Measurements from ENCODE around the gene EPB41.

EPB41 gene

DNA sequence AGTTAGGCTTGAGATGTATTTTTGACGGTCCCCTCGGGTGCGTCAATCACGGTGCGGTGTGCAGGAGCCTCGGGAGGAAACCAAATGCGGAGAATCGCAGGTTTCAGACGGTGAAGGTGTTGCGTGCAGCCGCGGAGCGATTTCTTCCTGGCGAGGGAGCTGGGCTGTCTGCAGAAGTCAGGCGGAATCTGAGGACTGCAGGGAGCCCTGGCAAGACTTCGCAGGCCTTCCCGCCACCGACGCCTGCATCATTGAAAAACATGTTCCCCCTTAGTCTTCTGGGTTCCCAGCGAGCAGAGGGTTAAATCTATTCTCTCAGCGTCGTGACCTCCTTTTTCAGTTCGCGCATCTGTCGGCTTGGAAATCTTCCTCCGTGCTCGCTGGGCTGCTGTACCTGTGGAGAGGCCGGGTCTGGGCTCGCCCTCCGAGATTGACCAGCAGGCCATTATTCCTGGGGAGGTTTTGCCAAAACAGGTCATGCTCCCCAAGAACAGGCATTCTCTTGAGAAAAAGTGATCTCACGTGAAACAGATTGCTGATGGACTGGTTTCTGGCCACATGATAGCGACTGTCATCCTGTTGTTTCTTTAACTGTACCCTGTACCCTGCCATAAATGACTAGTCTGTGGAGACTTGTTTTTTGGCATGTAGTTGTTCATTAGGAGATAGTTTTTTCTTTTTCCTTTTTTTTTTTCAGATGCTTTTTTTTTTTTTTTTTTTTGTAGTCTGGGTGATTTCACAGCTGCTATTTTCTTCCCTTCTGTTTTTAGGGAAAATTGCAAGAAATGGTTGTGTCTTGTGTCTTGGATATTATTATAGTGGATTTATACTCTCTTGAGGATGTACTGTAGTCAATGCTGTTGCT, 894 bp downstream of the EPB41 start (continued):
- TF ChIP-seq, protein P1, sequence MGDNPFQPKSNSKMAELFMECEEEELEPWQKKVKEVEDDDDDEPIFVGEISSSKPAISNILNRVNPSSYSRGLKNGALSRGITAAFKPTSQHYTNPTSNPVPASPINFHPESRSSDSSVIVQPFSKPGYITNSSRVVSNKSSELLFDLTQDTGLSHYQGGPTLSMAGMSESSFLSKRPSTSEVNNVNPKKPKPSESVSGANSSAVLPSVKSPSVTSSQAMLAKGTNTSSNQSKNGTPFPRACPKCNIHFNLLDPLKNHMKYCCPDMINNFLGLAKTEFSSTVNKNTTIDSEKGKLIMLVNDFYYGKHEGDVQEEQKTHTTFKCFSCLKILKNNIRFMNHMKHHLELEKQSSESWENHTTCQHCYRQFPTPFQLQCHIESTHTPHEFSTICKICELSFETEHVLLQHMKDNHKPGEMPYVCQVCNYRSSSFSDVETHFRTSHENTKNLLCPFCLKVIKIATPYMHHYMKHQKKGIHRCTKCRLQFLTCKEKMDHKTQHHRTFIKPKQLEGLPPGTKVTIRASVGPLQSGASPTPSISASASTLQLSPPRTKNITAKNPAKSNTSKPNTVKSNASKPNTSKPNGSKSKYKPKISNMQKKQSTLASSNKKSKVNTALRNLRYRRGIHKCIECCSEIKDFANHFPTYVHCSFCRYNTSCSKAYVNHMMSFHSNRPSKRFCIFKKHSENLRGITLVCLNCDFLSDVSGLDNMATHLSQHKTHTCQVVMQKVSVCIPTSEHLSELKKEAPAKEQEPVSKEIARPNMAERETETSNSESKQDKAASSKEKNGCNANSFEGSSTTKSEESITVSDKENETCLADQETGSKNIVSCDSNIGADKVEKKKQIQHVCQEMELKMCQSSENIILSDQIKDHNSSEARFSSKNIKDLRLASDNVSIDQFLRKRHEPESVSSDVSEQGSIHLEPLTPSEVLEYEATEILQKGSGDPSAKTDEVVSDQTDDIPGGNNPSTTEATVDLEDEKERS (tag by site-specific recombination; IDR thresholded peaks at IDR 0.05), result no peak
- TF ChIP-seq ZNF341 (tag by site-specific recombination; IDR thresholded peaks at IDR 0.05; ENCODE audit: low read depth), result peak; percentile 47; the same call in 1 of the 2 replicates
- TF ChIP-seq ZNF239 (tag by site-specific recombination; IDR thresholded peaks at IDR 0.05), result no peak
- TF ChIP-seq, protein P2, sequence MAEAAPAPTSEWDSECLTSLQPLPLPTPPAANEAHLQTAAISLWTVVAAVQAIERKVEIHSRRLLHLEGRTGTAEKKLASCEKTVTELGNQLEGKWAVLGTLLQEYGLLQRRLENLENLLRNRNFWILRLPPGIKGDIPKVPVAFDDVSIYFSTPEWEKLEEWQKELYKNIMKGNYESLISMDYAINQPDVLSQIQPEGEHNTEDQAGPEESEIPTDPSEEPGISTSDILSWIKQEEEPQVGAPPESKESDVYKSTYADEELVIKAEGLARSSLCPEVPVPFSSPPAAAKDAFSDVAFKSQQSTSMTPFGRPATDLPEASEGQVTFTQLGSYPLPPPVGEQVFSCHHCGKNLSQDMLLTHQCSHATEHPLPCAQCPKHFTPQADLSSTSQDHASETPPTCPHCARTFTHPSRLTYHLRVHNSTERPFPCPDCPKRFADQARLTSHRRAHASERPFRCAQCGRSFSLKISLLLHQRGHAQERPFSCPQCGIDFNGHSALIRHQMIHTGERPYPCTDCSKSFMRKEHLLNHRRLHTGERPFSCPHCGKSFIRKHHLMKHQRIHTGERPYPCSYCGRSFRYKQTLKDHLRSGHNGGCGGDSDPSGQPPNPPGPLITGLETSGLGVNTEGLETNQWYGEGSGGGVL (tag by site-specific recombination; IDR thresholded peaks at IDR 0.05), result no peak; the same call in 1 of the 2 replicates
- no peak for TF ChIP-seq ZNF777 (tag by site-specific recombination; IDR thresholded peaks at IDR 0.05; ENCODE audit: borderline replicate concordance)
- TF ChIP-seq ZNF510 (tag by site-specific recombination; IDR thresholded peaks at IDR 0.05; ENCODE audit: insufficient replicate concordance), result no peak
- TF ChIP-seq ZNF76 (tag by site-specific recombination; IDR thresholded peaks at IDR 0.05; ENCODE audit: borderline replicate concordance, low read depth), result 0 out of 2 replicates have a peak, but pooled peaks have one; percentile 42
- no peak for TF ChIP-seq HOXC10 (CRISPR knock-in tag; IDR thresholded peaks at IDR 0.05)
- TF ChIP-seq ZNF473 (tag by site-specific recombination; IDR thresholded peaks at IDR 0.05), result no peak
- TF ChIP-seq, protein P3, sequence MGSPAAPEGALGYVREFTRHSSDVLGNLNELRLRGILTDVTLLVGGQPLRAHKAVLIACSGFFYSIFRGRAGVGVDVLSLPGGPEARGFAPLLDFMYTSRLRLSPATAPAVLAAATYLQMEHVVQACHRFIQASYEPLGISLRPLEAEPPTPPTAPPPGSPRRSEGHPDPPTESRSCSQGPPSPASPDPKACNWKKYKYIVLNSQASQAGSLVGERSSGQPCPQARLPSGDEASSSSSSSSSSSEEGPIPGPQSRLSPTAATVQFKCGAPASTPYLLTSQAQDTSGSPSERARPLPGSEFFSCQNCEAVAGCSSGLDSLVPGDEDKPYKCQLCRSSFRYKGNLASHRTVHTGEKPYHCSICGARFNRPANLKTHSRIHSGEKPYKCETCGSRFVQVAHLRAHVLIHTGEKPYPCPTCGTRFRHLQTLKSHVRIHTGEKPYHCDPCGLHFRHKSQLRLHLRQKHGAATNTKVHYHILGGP (tag by site-specific recombination; IDR thresholded peaks at IDR 0.05), result no peak
- no peak for TF ChIP-seq KLF16 (tag by site-specific recombination; IDR thresholded peaks at IDR 0.05)
- TF ChIP-seq ZNF335 (tag by site-specific recombination; conservative IDR thresholded peaks at IDR 0.05), result peak; percentile 90
- TF ChIP-seq, protein P4, sequence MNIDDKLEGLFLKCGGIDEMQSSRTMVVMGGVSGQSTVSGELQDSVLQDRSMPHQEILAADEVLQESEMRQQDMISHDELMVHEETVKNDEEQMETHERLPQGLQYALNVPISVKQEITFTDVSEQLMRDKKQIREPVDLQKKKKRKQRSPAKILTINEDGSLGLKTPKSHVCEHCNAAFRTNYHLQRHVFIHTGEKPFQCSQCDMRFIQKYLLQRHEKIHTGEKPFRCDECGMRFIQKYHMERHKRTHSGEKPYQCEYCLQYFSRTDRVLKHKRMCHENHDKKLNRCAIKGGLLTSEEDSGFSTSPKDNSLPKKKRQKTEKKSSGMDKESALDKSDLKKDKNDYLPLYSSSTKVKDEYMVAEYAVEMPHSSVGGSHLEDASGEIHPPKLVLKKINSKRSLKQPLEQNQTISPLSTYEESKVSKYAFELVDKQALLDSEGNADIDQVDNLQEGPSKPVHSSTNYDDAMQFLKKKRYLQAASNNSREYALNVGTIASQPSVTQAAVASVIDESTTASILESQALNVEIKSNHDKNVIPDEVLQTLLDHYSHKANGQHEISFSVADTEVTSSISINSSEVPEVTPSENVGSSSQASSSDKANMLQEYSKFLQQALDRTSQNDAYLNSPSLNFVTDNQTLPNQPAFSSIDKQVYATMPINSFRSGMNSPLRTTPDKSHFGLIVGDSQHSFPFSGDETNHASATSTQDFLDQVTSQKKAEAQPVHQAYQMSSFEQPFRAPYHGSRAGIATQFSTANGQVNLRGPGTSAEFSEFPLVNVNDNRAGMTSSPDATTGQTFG (tag by site-specific recombination; IDR thresholded peaks at IDR 0.05; ENCODE audit: borderline replicate concordance), result no peak
- TF ChIP-seq ZNF146 (tag by site-specific recombination; IDR thresholded peaks at IDR 0.05), result no peak
- TF ChIP-seq, protein P5, sequence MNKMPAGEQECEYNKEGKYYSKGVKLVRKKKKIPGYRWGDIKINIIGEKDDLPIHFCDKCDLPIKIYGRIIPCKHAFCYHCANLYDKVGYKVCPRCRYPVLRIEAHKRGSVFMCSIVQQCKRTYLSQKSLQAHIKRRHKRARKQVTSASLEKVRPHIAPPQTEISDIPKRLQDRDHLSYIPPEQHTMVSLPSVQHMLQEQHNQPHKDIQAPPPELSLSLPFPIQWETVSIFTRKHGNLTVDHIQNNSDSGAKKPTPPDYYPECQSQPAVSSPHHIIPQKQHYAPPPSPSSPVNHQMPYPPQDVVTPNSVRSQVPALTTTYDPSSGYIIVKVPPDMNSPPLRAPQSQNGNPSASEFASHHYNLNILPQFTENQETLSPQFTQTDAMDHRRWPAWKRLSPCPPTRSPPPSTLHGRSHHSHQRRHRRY (tag by site-specific recombination; IDR thresholded peaks at IDR 0.05), result no peak
- no peak for TF ChIP-seq SETDB1 (IDR thresholded peaks at IDR 0.05; ENCODE audit: insufficient read length, low read length)
- TF ChIP-seq, protein P6, sequence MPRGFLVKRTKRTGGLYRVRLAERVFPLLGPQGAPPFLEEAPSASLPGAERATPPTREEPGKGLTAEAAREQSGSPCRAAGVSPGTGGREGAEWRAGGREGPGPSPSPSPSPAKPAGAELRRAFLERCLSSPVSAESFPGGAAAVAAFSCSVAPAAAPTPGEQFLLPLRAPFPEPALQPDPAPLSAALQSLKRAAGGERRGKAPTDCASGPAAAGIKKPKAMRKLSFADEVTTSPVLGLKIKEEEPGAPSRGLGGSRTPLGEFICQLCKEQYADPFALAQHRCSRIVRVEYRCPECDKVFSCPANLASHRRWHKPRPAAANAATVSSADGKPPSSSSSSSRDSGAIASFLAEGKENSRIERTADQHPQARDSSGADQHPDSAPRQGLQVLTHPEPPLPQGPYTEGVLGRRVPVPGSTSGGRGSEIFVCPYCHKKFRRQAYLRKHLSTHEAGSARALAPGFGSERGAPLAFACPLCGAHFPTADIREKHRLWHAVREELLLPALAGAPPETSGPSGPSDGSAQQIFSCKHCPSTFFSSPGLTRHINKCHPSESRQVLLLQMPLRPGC (tag by site-specific recombination; IDR thresholded peaks at IDR 0.05), result no peak
- TF ChIP-seq ZNF184 (tag by site-specific recombination; IDR thresholded peaks at IDR 0.05), result no peak
- TF ChIP-seq ZNF626 (tag by site-specific recombination; IDR thresholded peaks at IDR 0.05), result no peak
- no peak for TF ChIP-seq ZNF514 (tag by site-specific recombination; IDR thresholded peaks at IDR 0.05)
- no peak for TF ChIP-seq ZNF555 (tag by site-specific recombination; conservative IDR thresholded peaks at IDR 0.05)
- no peak for TF ChIP-seq MYNN (tag by site-specific recombination; IDR thresholded peaks at IDR 0.05; ENCODE audit: borderline replicate concordance)
- TF ChIP-seq ZNF621 (tag by site-specific recombination; IDR thresholded peaks at IDR 0.05), result no peak
- TF ChIP-seq, protein P7, sequence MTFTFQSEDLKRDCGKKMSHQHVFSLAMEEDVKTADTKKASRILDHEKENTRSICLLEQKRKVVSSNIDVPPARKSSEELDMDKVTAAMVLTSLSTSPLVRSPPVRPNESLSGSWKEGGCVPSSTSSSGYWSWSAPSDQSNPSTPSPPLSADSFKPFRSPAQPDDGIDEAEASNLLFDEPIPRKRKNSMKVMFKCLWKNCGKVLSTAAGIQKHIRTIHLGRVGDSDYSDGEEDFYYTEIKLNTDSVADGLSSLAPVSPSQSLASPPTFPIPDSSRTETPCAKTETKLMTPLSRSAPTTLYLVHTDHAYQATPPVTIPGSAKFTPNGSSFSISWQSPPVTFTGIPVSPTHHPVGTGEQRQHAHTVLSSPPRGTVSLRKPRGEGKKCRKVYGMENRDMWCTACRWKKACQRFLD (tag by site-specific recombination; IDR thresholded peaks at IDR 0.05), result no peak
- no peak for TF ChIP-seq ZNF311 (tag by site-specific recombination; IDR thresholded peaks at IDR 0.05; ENCODE audit: borderline replicate concordance)
- peak; percentile 20; the same call in 1 of the 2 replicates for TF ChIP-seq ZNF561 (tag by site-specific recombination; IDR thresholded peaks at IDR 0.05; ENCODE audit: borderline replicate concordance)
